SJSA1 (cell line): ENCODE results near the gene BABAM2. TPM values are rescaled to one million over a fixed set of nuclear protein-coding genes. Genes with fewer than 3 reads are reported as not detected.
A peak's percentile ranks its signal among the peaks of the same experiment; 100 is the strongest.
"Not testable (repeated sequence)": the region's sequence is repeated elsewhere in the genome, so short reads cannot be mapped to it uniquely, and the experiment has no call there.

Experiments used
- DNase-seq, 2 experiments: peaks; one replicate each; pipeline ENCODE4 v3.0.0-alpha.2; 2015 to 2020; ENCODE audit warnings: low spot score in 2 of 2, low read depth in 1 of 2
- H3K27ac ChIP-seq: fragments of 250-450 bp; sonication (Bioruptor Pico); 2 replicates; pipeline ENCODE4 v1.5.1; 2020; ENCODE audit warnings: mild to moderate bottlenecking, moderate library complexity
- H3K27me3 ChIP-seq: fragments of 250-450 bp; sonication (Bioruptor Pico); replicated peaks from 2 replicates; pipeline ENCODE4 v1.5.1; 2020; ENCODE audit warnings: mild to moderate bottlenecking, moderate library complexity
- H3K36me3 ChIP-seq: fragments of 250-450 bp; sonication (Bioruptor Pico); 2 replicates; pipeline ENCODE4 v1.5.1; 2020; ENCODE audit warnings: mild to moderate bottlenecking
- H3K4me1 ChIP-seq: fragments of 250-450 bp; sonication (Bioruptor Pico); replicated peaks from 2 replicates; pipeline ENCODE4 v1.6.1; 2021; ENCODE audit warnings: mild to moderate bottlenecking
- H3K4me3 ChIP-seq: fragments of 250-450 bp; sonication (Bioruptor Pico); 2 replicates; pipeline ENCODE4 v1.5.1; 2020; ENCODE audit warnings: mild to moderate bottlenecking
- H3K9me3 ChIP-seq: fragments of 250-450 bp; sonication (Bioruptor Pico); replicated peaks from 2 replicates; pipeline ENCODE4 v1.5.1; 2020; ENCODE audit warnings: mild to moderate bottlenecking
- total RNA-seq: library from RNA; depleted of rRNA; stranded (reverse); fragments of >200 nt; shearing (Covaris generic); gene quantifications from 2 replicates; pipeline ENCODE4 v1.2.3, GENCODE V29; 2014

BABAM2 gene
- total RNA-seq, 1 experiment from 2014 or later, result 24.6 TPM

GRCh38 chr2:28322051-28322450 lies 431.5 kb downstream of the BABAM2 start:
- no peak for DNase-seq
- peaks cover 29% of the 10 kb centered on the region for H3K4me1 ChIP-seq
- H3K4me3 ChIP-seq, result no peak overlapping the region
- no peaks in the 10 kb centered on the region for H3K36me3 ChIP-seq
- H3K9me3 ChIP-seq, result no peaks in the 10 kb centered on the region
- peak overlapping the region; percentile 48; the same call in 1 of the 2 replicates for H3K27ac ChIP-seq
- no peaks in the 10 kb centered on the region for H3K27me3 ChIP-seq

DNA sequence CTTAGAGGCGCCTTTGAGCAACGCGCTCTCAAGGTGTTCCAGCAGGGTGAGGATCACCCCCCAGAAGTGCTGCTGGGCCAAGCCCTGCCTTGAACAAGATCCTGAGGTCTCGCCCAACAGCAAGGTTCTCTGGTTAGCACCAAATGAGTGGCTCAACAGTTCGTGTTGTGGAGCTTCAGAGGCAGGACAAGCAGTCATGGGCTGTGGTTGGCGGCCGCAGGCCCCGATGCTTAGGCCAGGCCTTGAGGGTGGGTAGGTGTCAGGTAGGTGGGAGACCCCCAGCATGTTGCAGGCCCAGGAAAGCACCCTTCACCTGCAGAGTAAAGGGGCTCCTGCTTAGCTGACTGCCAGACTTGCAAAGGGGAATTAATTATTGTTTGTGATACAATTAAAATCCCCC lies 431.9 kb downstream of the BABAM2 start:
- DNase-seq, result no peak
- Histone ChIP-seq H3K36me3 (no peaks in the 10 kb centered on the region), H3K4me1 (peaks cover 30% of the 10 kb centered on the region), H3K27me3 (no peaks in the 10 kb centered on the region), H3K9me3 (no peaks in the 10 kb centered on the region), H3K27ac (no peak overlapping the region), H3K4me3 (no peak overlapping the region)

DNA sequence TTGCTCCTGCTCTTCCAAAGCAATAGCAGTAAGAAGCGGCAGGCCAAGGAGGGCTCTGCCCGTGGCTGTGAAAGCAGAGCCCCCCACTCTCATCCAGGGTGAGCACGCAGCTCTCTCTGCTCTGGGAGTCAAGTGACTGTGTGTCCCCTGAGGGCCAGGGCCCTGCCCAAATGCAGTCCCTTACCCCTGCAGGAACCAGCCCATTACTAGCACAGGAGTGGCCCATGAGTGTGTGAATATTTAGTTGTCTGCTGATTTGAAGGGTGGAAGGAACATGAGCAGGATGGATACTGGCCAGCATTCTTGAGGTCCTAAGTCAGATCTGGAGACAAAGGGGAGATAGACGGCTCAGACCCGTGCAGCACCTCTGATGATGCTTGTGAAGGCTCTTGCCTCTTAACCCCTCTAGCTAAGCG lies 432.5 kb downstream of the BABAM2 start:
- Histone ChIP-seq H3K27ac (no peak overlapping the region), H3K9me3 (no peaks in the 10 kb centered on the region), H3K27me3 (no peaks in the 10 kb centered on the region), H3K4me1 (peaks cover 36% of the 10 kb centered on the region), H3K4me3 (no peak overlapping the region), H3K36me3 (no peaks in the 10 kb centered on the region)
- DNase-seq, result no peak

GRCh38 chr2:28325173-28325566 lies 434.6 kb downstream of the BABAM2 start:
- Histone ChIP-seq H3K27me3 (no peaks in the 10 kb centered on the region), H3K9me3 (no peaks in the 10 kb centered on the region), H3K36me3 (no peaks in the 10 kb centered on the region), H3K27ac (no peak overlapping the region), H3K4me1 (peaks cover 32% of the 10 kb centered on the region), H3K4me3 (no peak overlapping the region)
- DNase-seq, result peak in 1 of 2 experiments; percentile 32

- H3K4me1 ChIP-seq, result peaks cover 30% of the 10 kb centered on the region
- H3K27ac ChIP-seq, result no peak overlapping the region
- no peaks in the 10 kb centered on the region for H3K27me3 ChIP-seq
- H3K4me3 ChIP-seq, result no peak overlapping the region
- DNase-seq, result peak in 1 of 2 experiments; percentile 25
- no peaks in the 10 kb centered on the region for H3K36me3 ChIP-seq
- H3K9me3 ChIP-seq, result no peaks in the 10 kb centered on the region
Observed at GRCh38 chr2:28325567-28326468, 435.3 kb downstream of the BABAM2 start.

- Histone ChIP-seq H3K27me3 (no peaks in the 10 kb centered on the region), H3K4me3 (no peak overlapping the region), H3K36me3 (no peaks in the 10 kb centered on the region), H3K4me1 (peaks cover 24% of the 10 kb centered on the region), H3K27ac (no peak overlapping the region), H3K9me3 (no peaks in the 10 kb centered on the region)
- peak in 1 of 2 experiments; percentile 34 for DNase-seq
Observed at GRCh38 chr2:28326469-28326805, 435.9 kb downstream of the BABAM2 start.

DNA sequence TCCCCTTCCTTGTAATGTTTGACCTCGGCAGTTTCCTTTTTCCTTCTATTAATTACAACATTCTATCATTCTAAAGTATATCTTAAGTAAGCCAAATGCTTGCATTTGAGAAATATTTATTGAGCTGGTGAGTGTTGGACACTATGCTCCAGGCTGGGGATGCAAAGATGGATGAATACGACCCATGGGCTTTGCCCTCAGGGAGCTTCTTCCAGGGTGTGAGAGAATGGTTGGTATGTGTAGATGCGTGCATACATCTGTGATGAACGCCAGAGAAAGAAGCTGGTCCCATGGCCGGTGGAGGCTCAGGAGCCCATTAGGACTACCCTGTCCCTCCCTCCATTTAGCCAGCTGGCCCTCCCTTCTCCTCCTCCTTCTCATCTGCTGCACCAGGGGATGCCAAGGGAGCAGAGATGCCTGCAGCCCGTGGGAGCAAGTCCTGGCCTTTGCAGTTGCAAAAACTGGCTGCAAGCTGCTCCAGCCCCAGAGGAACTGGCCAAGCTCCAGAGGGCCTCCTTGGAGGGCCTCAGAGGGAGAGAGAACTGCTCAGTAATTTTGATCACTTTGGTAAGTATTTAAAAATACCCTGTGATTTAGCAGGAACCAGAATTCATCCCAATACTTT lies 436.5 kb downstream of the BABAM2 start:
- no peak overlapping the region for H3K27ac ChIP-seq
- DNase-seq, result peak in 1 of 2 experiments; percentile 24
- no peaks in the 10 kb centered on the region for H3K27me3 ChIP-seq
- H3K9me3 ChIP-seq, result no peaks in the 10 kb centered on the region
- H3K4me1 ChIP-seq, result peaks cover 18% of the 10 kb centered on the region
- H3K36me3 ChIP-seq, result 0 out of 2 replicates have a peak, but pooled peaks cover 4% of the 10 kb centered on the region
- H3K4me3 ChIP-seq, result no peak overlapping the region

GRCh38 chr2:28327581-28327955 lies 437.0 kb downstream of the BABAM2 start:
- no peak for DNase-seq
- Histone ChIP-seq H3K36me3 (0 out of 2 replicates have a peak, but pooled peaks cover 4% of the 10 kb centered on the region), H3K4me3 (no peak overlapping the region), H3K4me1 (peaks cover 13% of the 10 kb centered on the region), H3K27ac (no peak overlapping the region), H3K27me3 (no peaks in the 10 kb centered on the region), H3K9me3 (no peaks in the 10 kb centered on the region)

GRCh38 chr2:28327956-28328922 lies 437.7 kb downstream of the BABAM2 start:
- Histone ChIP-seq H3K4me3 (no peak overlapping the region), H3K27ac (no peak overlapping the region), H3K36me3 (0 out of 2 replicates have a peak, but pooled peaks cover 4% of the 10 kb centered on the region), H3K4me1 (peaks cover 13% of the 10 kb centered on the region), H3K9me3 (no peaks in the 10 kb centered on the region), H3K27me3 (no peaks in the 10 kb centered on the region)
- no peak for DNase-seq

DNA sequence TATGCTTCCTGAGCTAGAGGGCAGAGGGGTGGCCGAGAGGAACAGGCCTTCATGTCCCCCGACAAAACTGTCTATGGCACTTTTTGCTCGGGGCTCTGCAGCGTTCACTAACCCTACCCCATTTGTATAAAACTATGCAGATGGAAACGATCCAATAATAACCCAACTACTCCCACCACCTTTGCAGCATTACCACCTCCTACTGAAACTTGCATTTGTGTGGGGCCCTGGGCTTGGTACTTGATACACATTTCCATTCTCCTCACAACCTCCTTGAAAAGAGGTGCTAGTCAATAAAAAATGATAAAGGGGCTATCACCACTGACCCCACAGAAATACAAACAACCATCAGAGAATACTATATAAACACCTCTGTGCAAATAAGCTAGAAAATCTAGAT lies 438.7 kb downstream of the BABAM2 start:
- Histone ChIP-seq H3K27me3 (no peaks in the 10 kb centered on the region), H3K9me3 (no peaks in the 10 kb centered on the region), H3K36me3 (0 out of 2 replicates have a peak, but pooled peaks cover 4% of the 10 kb centered on the region), H3K27ac (no peak overlapping the region), H3K4me1 (peaks cover 13% of the 10 kb centered on the region), H3K4me3 (no peak overlapping the region)
- no peak for DNase-seq

GRCh38 chr2:28330722-28331121 lies 440.2 kb downstream of the BABAM2 start:
- H3K4me1 ChIP-seq, result peaks cover 13% of the 10 kb centered on the region
- H3K27me3 ChIP-seq, H3K4me3 ChIP-seq, DNase-seq, H3K27ac ChIP-seq, H3K9me3 ChIP-seq, H3K36me3 ChIP-seq: not testable (repeated sequence)

- not testable (repeated sequence) for H3K9me3 ChIP-seq, H3K27me3 ChIP-seq, H3K27ac ChIP-seq, H3K36me3 ChIP-seq, DNase-seq, H3K4me3 ChIP-seq
- peaks cover 13% of the 10 kb centered on the region for H3K4me1 ChIP-seq
Observed at GRCh38 chr2:28331797-28332196, 441.3 kb downstream of the BABAM2 start.

DNA sequence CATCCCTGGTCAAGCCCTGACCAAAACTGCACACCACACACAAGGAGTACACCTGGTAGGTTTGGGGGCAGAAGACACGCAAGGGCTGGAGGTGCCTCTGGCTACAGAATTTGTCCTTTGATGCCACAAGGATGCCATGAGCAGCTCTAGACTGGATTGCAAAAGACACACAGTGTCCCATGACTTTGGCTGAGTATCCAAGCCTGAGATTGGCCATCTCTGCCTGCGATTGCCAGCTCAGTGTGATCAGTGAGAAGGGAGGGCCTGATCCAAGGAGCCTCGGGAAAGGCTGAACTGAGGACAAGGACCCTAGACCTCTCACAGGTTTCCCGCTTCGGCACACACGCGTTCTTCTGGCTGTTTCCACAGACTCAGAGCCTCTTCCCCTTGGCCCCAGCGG lies 442.2 kb downstream of the BABAM2 start:
- Histone ChIP-seq H3K9me3 (no peaks in the 10 kb centered on the region), H3K4me3 (no peak overlapping the region), H3K27me3 (no peaks in the 10 kb centered on the region), H3K36me3 (0 out of 2 replicates have a peak, but pooled peaks cover 4% of the 10 kb centered on the region), H3K27ac (no peak overlapping the region), H3K4me1 (peaks cover 18% of the 10 kb centered on the region)
- DNase-seq, result no peak
